ENCODE results near the gene ENO2.

ENO2 gene

GRCh38 chr12:6935371-6936193, 21.2 kb downstream of the ENO2 start:
- no peak for DNase-seq

GRCh38 chr12:6936194-6936635, 21.8 kb downstream of the ENO2 start:
- DNase-seq: no peak

DNA sequence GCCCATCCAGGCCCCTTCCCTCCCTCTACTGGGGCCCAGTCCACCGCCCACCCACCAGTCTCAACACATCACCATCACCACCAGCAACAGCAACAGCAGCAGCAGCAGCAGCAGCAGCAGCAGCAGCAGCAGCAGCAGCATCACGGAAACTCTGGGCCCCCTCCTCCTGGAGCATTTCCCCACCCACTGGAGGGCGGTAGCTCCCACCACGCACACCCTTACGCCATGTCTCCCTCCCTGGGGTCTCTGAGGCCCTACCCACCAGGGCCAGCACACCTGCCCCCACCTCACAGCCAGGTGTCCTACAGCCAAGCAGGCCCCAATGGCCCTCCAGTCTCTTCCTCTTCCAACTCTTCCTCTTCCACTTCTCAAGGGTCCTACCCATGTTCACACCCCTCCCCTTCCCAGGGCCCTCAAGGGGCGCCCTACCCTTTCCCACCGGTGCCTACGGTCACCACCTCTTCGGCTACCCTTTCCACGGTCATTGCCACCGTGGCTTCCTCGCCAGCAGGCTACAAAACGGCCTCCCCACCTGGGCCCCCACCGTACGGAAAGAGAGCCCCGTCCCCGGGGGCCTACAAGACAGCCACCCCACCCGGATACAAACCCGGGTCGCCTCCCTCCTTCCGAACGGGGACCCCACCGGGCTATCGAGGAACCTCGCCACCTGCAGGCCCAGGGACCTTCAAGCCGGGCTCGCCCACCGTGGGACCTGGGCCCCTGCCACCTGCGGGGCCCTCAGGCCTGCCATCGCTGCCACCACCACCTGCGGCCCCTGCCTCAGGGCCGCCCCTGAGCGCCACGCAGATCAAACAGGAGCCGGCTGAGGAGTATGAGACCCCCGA, 22.5 kb downstream of the ENO2 start:
- no peak for DNase-seq

DNA sequence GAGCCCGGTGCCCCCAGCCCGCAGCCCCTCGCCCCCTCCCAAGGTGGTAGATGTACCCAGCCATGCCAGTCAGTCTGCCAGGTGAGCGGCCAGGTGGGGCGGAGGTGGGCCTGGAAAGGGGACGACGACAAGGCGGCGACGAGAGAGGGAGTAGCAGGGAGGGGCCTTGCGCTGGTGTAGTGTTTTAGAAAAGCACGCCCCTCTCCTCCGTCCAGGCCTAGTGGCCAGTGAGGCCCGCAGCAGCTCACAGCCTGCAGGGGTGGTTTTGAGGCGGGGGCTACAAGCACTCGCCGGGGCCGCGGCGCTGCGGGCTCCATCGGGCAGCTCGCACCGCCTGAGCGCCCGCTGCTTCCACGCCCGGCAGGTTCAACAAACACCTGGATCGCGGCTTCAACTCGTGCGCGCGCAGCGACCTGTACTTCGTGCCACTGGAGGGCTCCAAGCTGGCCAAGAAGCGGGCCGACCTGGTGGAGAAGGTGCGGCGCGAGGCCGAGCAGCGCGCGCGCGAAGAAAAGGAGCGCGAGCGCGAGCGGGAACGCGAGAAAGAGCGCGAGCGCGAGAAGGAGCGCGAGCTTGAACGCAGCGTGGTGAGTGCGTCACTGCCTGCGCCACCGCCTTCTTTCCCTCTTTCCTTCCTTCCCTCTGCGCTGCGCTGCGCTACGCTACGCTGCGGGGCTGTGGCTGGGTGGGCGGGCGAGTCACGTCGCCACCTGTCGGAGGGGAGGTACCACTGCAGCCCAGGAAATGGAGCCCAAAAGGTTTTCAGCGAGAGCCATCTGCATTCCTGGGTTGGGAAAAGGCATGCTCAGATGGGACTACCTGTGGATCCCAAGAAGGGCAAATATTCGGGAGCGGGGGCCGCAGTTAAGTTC, 23.3 kb downstream of the ENO2 start:
- DNase-seq: peak; percentile 92

GRCh38 chr12:6938353-6939190, 24.2 kb downstream of the ENO2 start:
- no peak for DNase-seq

GRCh38 chr12:6939191-6939540, 24.8 kb downstream of the ENO2 start:
- DNase-seq: no peak

GRCh38 chr12:6941267-6941666, 26.9 kb downstream of the ENO2 start:
- no peak for DNase-seq

DNA sequence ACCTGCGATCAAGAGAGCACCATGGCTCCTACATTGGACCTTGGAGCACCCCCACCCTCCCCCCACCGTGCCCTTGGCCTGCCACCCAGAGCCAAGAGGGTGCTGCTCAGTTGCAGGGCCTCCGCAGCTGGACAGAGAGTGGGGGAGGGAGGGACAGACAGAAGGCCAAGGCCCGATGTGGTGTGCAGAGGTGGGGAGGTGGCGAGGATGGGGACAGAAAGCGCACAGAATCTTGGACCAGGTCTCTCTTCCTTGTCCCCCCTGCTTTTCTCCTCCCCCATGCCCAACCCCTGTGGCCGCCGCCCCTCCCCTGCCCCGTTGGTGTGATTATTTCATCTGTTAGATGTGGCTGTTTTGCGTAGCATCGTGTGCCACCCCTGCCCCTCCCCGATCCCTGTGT, 27.4 kb downstream of the ENO2 start:
- DNase-seq: no peak

DNA sequence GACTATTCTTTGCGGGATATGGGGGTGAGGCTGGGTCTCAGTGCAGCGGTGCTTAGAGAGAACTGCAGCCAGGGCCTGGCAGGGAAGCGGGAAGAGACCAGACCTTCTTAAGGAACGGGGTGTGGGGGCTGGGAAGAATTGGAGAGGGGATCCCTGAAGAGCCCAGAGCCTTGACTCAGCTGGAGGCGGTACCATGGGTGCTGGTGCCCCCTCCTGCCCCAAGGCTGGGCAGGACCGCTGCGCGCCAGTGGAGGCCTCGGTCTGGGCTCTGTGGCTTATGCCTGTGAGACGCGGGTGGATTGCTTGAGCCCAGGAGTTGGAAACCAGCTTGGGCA, 27.9 kb downstream of the ENO2 start:
- DNase-seq: peak; percentile 82

DNA sequence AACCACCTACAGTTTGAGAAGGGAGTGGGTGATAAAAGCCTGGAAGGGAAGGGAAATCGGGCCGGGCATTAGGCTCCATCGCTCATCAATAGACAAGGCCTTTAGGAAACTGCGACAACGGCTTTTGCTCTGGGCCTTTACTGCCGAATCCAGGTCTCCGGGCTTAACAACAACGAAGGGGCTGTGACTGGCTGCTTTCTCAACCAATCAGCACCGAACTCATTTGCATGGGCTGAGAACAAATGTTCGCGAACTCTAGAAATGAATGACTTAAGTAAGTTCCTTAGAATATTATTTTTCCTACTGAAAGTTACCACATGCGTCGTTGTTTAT, 29.0 kb downstream of the ENO2 start:
- peak; percentile 91 for DNase-seq

- peak; percentile 98 for DNase-seq
These were observed 29.5 kb downstream of the ENO2 start, which contains the start of the genes C12orf57 and RNU7-1 for GRCh38 chr12:6943722-6944380. Gene C12orf57 (plus strand): TSS chr12:6944022. CDS start chr12:6944122, 100 bp downstream. Gene RNU7-1 (plus strand): TSS chr12:6943816.

GRCh38 chr12:6944381-6945186, 30.2 kb downstream of the ENO2 start:
- peak; percentile 90 for DNase-seq

DNA sequence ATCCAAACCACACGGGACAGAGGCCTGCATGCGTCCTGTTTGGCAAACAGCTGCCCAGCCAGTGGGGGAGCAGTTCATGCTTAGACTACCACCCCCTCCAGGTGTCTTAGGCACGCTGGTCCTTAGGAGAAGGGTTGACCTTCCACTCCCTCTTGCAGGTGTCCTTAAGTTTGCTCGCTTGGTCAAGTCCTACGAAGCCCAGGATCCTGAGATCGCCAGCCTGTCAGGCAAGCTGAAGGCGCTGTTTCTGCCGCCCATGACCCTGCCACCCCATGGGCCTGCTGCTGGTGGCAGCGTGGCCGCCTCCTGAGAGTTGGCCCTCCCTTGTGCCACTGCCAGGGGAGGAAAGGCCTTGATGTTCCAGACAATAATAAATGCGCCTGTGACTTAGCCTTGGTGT, 31.2 kb downstream of the ENO2 start:
- DNase-seq: no peak

GRCh38 chr12:6946033-6946919, 31.9 kb downstream of the ENO2 start:
- DNase-seq: peak; percentile 47

GRCh38 chr12:6946920-6947374, 32.6 kb downstream of the ENO2 start:
- DNase-seq: no peak

DNA sequence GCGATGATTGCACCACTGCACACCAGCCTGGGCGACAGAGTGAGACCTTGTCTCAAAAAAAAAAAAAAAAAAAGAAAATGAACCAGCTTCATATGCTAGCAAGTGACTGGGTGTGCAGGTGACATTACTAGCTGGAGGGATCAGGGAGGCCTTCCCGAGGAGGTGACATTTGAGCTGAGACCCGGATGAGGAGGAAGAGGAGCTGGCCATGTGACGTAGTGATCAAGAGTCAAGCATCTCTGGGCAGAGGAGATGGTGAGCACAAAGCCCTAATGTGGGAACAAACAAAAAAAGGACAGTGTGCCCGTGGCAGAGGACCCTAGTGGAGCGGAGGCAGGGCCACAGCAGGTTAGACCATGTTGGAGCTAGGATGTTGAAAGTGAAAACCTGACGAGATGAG, 33.2 kb downstream of the ENO2 start:
- DNase-seq: no peak

GRCh38 chr12:6948873-6949594, 34.7 kb downstream of the ENO2 start:
- peak; percentile 25 for DNase-seq

GRCh38 chr12:6950401-6950801, 36.0 kb downstream of the ENO2 start:
- peak; percentile 36 for DNase-seq
